K562 (cell line): ENCODE measurements around the gene DNAJC13. TPM values are rescaled to one million over a fixed set of nuclear protein-coding genes. Genes with fewer than 3 reads are reported as not detected.

ENCODE experiments used
- ATAC-seq: fragments of 200-7000 bp; cut with Tn5 transposase; 3 replicates; pipeline ENCODE4 v1.9.1; 2020; ENCODE audit warnings: moderate library complexity
- BruUV-seq: library from RNA; stranded (reverse); fragments of 400-500 nt; replicated peaks from 2 replicates; lab custom pipeline; 2021; lab: Mats Ljungman, UMichigan
- CTCF ChIA-PET: fragments of 300-600 bp; formaldehyde crosslinking; extraction: SDS; loops from one replicate; lab custom pipeline; 2021; ENCODE audit warnings: low intra/inter-chr PET ratio; lab: Yijun Ruan, JAX
- POLR2A ChIA-PET: fragments of 300-600, 350-650 bp; sonication (Branson Sonifier 250); formaldehyde crosslinking; extraction: SDS; loops from one replicate; lab custom pipeline; 2021; ENCODE audit warnings: antibody characterized with exemption, inconsistent platforms; lab: Yijun Ruan, JAX
- DNase-seq, 4 experiments: peaks; one replicate each; pipeline versions ENCODE4 v3.0.0 to v3.0.0-alpha.2; 2011 to 2018; ENCODE audit warnings: low spot score in 3 of 4, mixed read lengths in 3 of 4; ENCODE audit errors: extremely low read depth in 1 of 4
- FAIRE-seq: peaks from 2 replicates; lab custom pipeline; 2011; peaks lifted over from hg19 to GRCh38; lab: Jason Lieb, UNC
- H2AFZ ChIP-seq: 2 replicates; pipeline ENCODE4 v1.6.0; 2011; ENCODE audit warnings: low read depth, low read length, control low read depth, inconsistent platforms
- H3K27ac ChIP-seq: fragments of 200-600 bp; 3 replicates; pipeline ENCODE4 v1.8.0; 2011; ENCODE audit warnings: low read depth, mild to moderate bottlenecking, control low read depth, inconsistent platforms, low read length, moderate library complexity, mixed read lengths; ENCODE audit errors: extremely low read depth
- H3K27me3 ChIP-seq, 2 experiments: fragments of 300-600 bp in 1 of 2; 2 replicates in 1 of 2; 3 replicates in 1 of 2; pipeline versions ENCODE4 v1.6.0 to v1.8.0; 2011; ENCODE audit warnings: inconsistent platforms in 2 of 2, low read length in 2 of 2, mild to moderate bottlenecking in 1 of 2, mixed read lengths in 1 of 2, moderate library complexity in 1 of 2; ENCODE audit not compliant: control insufficient read depth in 2 of 2, insufficient read depth in 2 of 2
- H3K36me3 ChIP-seq: fragments of 300-600 bp; 3 replicates; pipeline ENCODE4 v1.8.0; 2011; ENCODE audit warnings: mild to moderate bottlenecking, low read length, inconsistent platforms; ENCODE audit not compliant: control insufficient read depth, insufficient read depth
- H3K4me1 ChIP-seq, 2 experiments: fragments of 200-600 bp in 1 of 2; replicated peaks in 1 of 2; 2 replicates in 1 of 2; 3 replicates in 1 of 2; pipeline versions ENCODE4 v1.5.1 to v1.8.0; 2011; ENCODE audit warnings: inconsistent platforms in 2 of 2, low read length in 2 of 2, mild to moderate bottlenecking in 1 of 2, mixed read lengths in 1 of 2, moderate library complexity in 1 of 2; ENCODE audit not compliant: control insufficient read depth in 2 of 2, insufficient read depth in 2 of 2
- H3K4me2 ChIP-seq: 2 replicates; pipeline ENCODE4 v1.6.1; 2011; ENCODE audit warnings: low read length, control low read depth, inconsistent platforms, mixed read lengths; ENCODE audit not compliant: insufficient read depth
- H3K4me3 ChIP-seq: fragments of 200-600 bp; sonication (generic), shearing (Covaris generic); 2 replicates; pipeline ENCODE4 v1.5.1; 2016; ENCODE audit warnings: control low read depth, inconsistent platforms
- H3K79me2 ChIP-seq: fragments of 200-600 bp; 3 replicates; pipeline ENCODE4 v1.8.0; 2011; ENCODE audit warnings: low read length, inconsistent platforms; ENCODE audit not compliant: control insufficient read depth, insufficient read depth
- H3K9ac ChIP-seq, 2 experiments: 2 replicates each; pipeline versions ENCODE4 v1.6.0 to v1.6.1; 2011; ENCODE audit warnings: low read depth in 2 of 2, low read length in 2 of 2, control low read depth in 1 of 2, inconsistent platforms in 1 of 2, mild to moderate bottlenecking in 1 of 2, mixed read lengths in 1 of 2; ENCODE audit not compliant: insufficient read depth in 1 of 2
- H3K9me1 ChIP-seq: one replicate; pipeline ENCODE4 v1.6.0; 2011; ENCODE audit warnings: inconsistent platforms, mild to moderate bottlenecking, low read length, moderate library complexity; ENCODE audit not compliant: control insufficient read depth, insufficient read depth
- H3K9me3 ChIP-seq: replicated peaks from 2 replicates; pipeline ENCODE4 v1.5.1; 2011; ENCODE audit warnings: low read depth, low read length, inconsistent platforms; ENCODE audit not compliant: control insufficient read depth, insufficient read depth
- H4K20me1 ChIP-seq: replicated peaks from 2 replicates; pipeline ENCODE4 v1.6.1; 2011; ENCODE audit warnings: low read length, inconsistent platforms, mixed read lengths; ENCODE audit not compliant: control insufficient read depth, insufficient read depth
- BMI1 ChIP-seq: fragments of 150-350 bp; IDR thresholded peaks from 2 replicates; pipeline ENCODE4 v1.6.1; 2014; ENCODE audit warnings: low read length
- ETS2 ChIP-seq: IDR thresholded peaks from 2 replicates; pipeline ENCODE4 v1.6.1; 2016; ENCODE audit warnings: borderline replicate concordance, missing genetic modification characterization, mild to moderate bottlenecking, moderate library complexity, missing compliant biosample characterization; ENCODE audit not compliant: poor library complexity, severe bottlenecking
- HNRNPUL1 ChIP-seq: fragments of 200-400 bp; formaldehyde crosslinking; IDR thresholded peaks from 2 replicates; pipeline ENCODE4 v1.6.1; 2017; ENCODE audit warnings: low read length
- MCM2 ChIP-seq: fragments of 450-650 bp; IDR thresholded peaks from 2 replicates; pipeline ENCODE4 v1.6.1; 2017; ENCODE audit warnings: low read depth, mild to moderate bottlenecking
- MCM7 ChIP-seq, 2 experiments: fragments of 450-650 bp; IDR thresholded peaks; 2 replicates each; pipeline ENCODE4 v1.6.1; 2016 to 2018
- NR1H2 ChIP-seq: sonication (generic); formaldehyde crosslinking; IDR thresholded peaks from 2 replicates; pipeline ENCODE4 v1.4.0; 2020; ENCODE audit warnings: mild to moderate bottlenecking, missing genetic modification reagents
- NR2C2 ChIP-seq, 2 experiments: fragments of 200-800 bp in 1 of 2; sonication (Bioruptor generic) in 1 of 2; sonication (generic) in 1 of 2; formaldehyde crosslinking in 1 of 2; IDR thresholded peaks; 2 replicates each; pipeline versions ENCODE4 v1.6.1 to v1.8.0; 2016 to 2022; ENCODE audit warnings: mild to moderate bottlenecking in 1 of 2, missing compliant biosample characterization in 1 of 2, missing genetic modification characterization in 1 of 2, missing genetic modification reagents in 1 of 2
- NUFIP1 ChIP-seq: fragments of 450-650 bp; IDR thresholded peaks from 2 replicates; pipeline ENCODE4 v1.6.1; 2018; ENCODE audit not compliant: partially characterized antibody
- PURB ChIP-seq: sonication (generic); formaldehyde crosslinking; IDR thresholded peaks from 2 replicates; pipeline ENCODE4 v1.9.0; 2021; ENCODE audit warnings: low read depth, mild to moderate bottlenecking, missing genetic modification reagents
- RFX1 ChIP-seq: fragments of 450-650 bp; IDR thresholded peaks from 2 replicates; pipeline ENCODE4 v1.6.1; 2016; ENCODE audit warnings: mild to moderate bottlenecking, moderate library complexity
- TARDBP ChIP-seq: fragments of 450-650 bp; IDR thresholded peaks from 2 replicates; pipeline ENCODE4 v1.6.1; 2016
- ZNF134 ChIP-seq: fragments of 250-450 bp; sonication (Bioruptor Pico); conservative IDR thresholded peaks from 2 replicates; pipeline ENCODE4 v1.4.0; 2020
- ZNF445 ChIP-seq: fragments of 250-450 bp; sonication (Bioruptor Pico); IDR thresholded peaks from 2 replicates; pipeline ENCODE4 v1.4.0; 2020; ENCODE audit warnings: low read depth, mild to moderate bottlenecking, moderate library complexity
- WGBS: fragments of 100-300 bp; shearing (Covaris generic); methylation state at CpG from one replicate; pipeline ENCODE4 v1.1.6; 2016; ENCODE audit warnings: low coverage, mixed read lengths; ENCODE audit not compliant: insufficient coverage; ENCODE audit errors: missing lambda C conversion rate; 5-methylcytosine and 5-hydroxymethylcytosine counted together
- in situ Hi-C: fragments of 300-500 bp; cut with MboI; formaldehyde crosslinking; loops from 4 replicates; pipeline ENCODE4 v1.15.0; 2018; ENCODE audit warnings: inconsistent platforms, mixed read lengths
- intact Hi-C: fragments of 100-400 bp; cut with micrococcal nuclease; formaldehyde crosslinking; loops from 2 replicates; pipeline ENCODE4 v1.14.2; 2022
- polyA plus RNA-seq, 8 experiments: library from polyadenylated mRNA; depleted of rRNA in 4 of 8; stranded (reverse) in 5 of 8; unstranded in 3 of 8; fragments of >200 nt; fragmentation: Nextera tagmentation in 2 of 8; fragmentation: Illumina TruSeq in 1 of 8; extraction: Ambion mirVana in 2 of 8; extraction: Trizol in 1 of 8; gene quantifications; 2 replicates each; pipeline versions ENCODE4 v1.2.1 to v1.2.3, GENCODE V29; 2011 to 2014; ENCODE audit warnings: inconsistent platforms in 1 of 8, missing spikeins in 1 of 8
- total RNA-seq, 7 experiments: library from RNA; depleted of rRNA in 6 of 7; stranded (reverse); fragments of >200 nt in 6 of 7; fragmentation: Illumina TruSeq in 2 of 7; extraction: Trizol in 2 of 7; gene quantifications; 2 replicates each; pipeline versions ENCODE4 v1.2.1 to v1.2.3, GENCODE V29; 2011 to 2021; ENCODE audit warnings: low replicate concordance in 1 of 7
- TF ChIP-seq, protein P1 (sequence below), 2 experiments: fragments of 450-650 bp; IDR thresholded peaks; 2 replicates each; pipeline ENCODE4 v1.6.1; 2016
- TF ChIP-seq, protein P2 (sequence below), 2 experiments: fragments of 200-800 bp in 1 of 2; sonication (Bioruptor generic) in 1 of 2; sonication (generic) in 1 of 2; formaldehyde crosslinking in 1 of 2; IDR thresholded peaks in 1 of 2; conservative IDR thresholded peaks in 1 of 2; 2 replicates each; pipeline versions ENCODE4 v1.5.0 to v1.6.1; 2016 to 2020; ENCODE audit warnings: missing compliant biosample characterization in 1 of 2, missing genetic modification characterization in 1 of 2, missing genetic modification reagents in 1 of 2
- TF ChIP-seq, protein P3 (sequence below): fragments of 250-450 bp; sonication (Bioruptor Pico); IDR thresholded peaks from 2 replicates; pipeline ENCODE4 v1.8.0; 2021; ENCODE audit warnings: borderline replicate concordance, mild to moderate bottlenecking, moderate library complexity; ENCODE audit not compliant: poor library complexity, severe bottlenecking
- TF ChIP-seq, protein P4 (sequence below): fragments of 450-650 bp; conservative IDR thresholded peaks from 2 replicates; pipeline ENCODE4 v1.6.1; 2016; ENCODE audit warnings: missing genetic modification characterization, low read depth, mild to moderate bottlenecking, missing compliant biosample characterization, moderate library complexity

DNAJC13 gene
- total and polyA plus RNA-seq, 9 of the 15 experiments (the other 6 are each of a cell fraction or from before 2014, with no cell fraction given), result 2.9 to 17.1 (median 10.2) TPM

DNA sequence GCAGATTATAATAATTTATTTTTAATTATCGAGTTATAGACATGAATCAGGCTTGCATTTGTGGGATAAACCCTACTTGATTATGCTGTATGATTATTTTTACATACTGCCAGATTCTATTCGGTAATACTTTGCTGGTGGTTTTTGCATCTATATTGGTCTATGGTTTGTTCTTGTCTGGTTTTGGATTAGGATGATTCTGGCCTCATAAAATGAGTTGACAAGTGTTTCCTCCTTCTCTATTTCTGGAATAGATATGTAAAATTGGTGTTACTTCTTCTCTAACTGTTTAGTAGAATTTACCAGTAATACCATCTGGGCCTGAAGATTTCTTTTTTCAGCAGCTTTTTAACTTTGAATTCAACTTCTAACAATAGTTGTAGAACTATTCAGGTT lies 146.8 kb downstream of the DNAJC13 start:
- 19% methylated on average over 2 of the region's 2 CpGs for WGBS
- BruUV-seq, result no TSS peak
- no peak overlapping the region for H3K4me2 ChIP-seq

DNA sequence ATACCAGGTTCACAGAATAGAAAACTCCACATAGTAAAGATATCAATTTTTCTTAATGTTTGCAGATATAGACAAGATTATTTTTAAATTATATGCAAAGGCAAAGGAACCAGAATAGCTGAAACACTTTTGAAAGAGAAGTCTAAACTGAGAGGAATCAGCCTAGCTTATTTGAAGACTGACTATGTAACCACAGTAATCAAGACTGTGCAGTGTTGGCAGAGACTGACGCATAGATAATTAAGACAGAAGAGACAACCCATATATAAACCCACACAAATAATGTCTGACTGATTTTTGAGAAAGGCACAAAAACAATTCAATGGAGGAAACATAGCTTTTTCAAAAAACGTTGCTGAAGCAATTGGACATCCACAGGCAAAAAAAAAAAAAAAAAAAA lies 151.1 kb downstream of the DNAJC13 start:
- no peak overlapping the region for H3K27ac ChIP-seq
- TF ChIP-seq NUFIP1 (no peak), ZNF445 (CRISPR knock-in tag) (no peak), PURB (CRISPR knock-in tag) (no peak), MCM7 (IDR thresholded peaks at IDR 0.05) (no peak)
- TF ChIP-seq, protein P1, sequence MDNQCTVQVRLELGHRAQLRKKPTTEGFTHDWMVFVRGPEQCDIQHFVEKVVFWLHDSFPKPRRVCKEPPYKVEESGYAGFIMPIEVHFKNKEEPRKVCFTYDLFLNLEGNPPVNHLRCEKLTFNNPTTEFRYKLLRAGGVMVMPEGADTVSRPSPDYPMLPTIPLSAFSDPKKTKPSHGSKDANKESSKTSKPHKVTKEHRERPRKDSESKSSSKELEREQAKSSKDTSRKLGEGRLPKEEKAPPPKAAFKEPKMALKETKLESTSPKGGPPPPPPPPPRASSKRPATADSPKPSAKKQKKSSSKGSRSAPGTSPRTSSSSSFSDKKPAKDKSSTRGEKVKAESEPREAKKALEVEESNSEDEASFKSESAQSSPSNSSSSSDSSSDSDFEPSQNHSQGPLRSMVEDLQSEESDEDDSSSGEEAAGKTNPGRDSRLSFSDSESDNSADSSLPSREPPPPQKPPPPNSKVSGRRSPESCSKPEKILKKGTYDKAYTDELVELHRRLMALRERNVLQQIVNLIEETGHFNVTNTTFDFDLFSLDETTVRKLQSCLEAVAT (IDR thresholded peaks at IDR 0.05), result no peak
- TF ChIP-seq, protein P2, sequence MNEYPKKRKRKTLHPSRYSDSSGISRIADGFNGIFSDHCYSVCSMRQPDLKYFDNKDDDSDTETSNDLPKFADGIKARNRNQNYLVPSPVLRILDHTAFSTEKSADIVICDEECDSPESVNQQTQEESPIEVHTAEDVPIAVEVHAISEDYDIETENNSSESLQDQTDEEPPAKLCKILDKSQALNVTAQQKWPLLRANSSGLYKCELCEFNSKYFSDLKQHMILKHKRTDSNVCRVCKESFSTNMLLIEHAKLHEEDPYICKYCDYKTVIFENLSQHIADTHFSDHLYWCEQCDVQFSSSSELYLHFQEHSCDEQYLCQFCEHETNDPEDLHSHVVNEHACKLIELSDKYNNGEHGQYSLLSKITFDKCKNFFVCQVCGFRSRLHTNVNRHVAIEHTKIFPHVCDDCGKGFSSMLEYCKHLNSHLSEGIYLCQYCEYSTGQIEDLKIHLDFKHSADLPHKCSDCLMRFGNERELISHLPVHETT (CRISPR knock-in tag; conservative IDR thresholded peaks at IDR 0.05 in 1 of 2, IDR thresholded peaks at IDR 0.05 in 1 of 2), result no peak
- TF ChIP-seq, protein P3, sequence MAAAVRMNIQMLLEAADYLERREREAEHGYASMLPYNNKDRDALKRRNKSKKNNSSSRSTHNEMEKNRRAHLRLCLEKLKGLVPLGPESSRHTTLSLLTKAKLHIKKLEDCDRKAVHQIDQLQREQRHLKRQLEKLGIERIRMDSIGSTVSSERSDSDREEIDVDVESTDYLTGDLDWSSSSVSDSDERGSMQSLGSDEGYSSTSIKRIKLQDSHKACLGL (CRISPR knock-in tag), result no peak
- no peaks in the 10 kb centered on the region for H4K20me1 ChIP-seq
- ChIA-PET CTCF (no interaction called here), POLR2A (no interaction called here)
- H3K4me1 ChIP-seq, result no peaks in the 10 kb centered on the region
- no peaks in the 10 kb centered on the region for H3K9me1 ChIP-seq
- no peak overlapping the region for H3K4me2 ChIP-seq
- DNase-seq (no peak), FAIRE-seq (no peak), ATAC-seq (no peak)
- H3K9ac ChIP-seq, result no peak overlapping the region
- no peaks in the 10 kb centered on the region for H3K27me3 ChIP-seq
- intact Hi-C loops, result no loop called here
- 40% methylated on average over 2 of the region's 2 CpGs for WGBS
- BruUV-seq, result no TSS peak
- no peaks in the 10 kb centered on the region for H3K36me3 ChIP-seq
- H3K79me2 ChIP-seq, result no peaks in the 10 kb centered on the region
- no peak overlapping the region for H3K4me3 ChIP-seq
- in situ Hi-C loops, result no loop called here
- H3K9me3 ChIP-seq, result no peaks in the 10 kb centered on the region
- no peak overlapping the region for H2AFZ ChIP-seq

More for the DNA sequence above, 146.8 kb downstream of the DNAJC13 start:
- Histone ChIP-seq H3K79me2 (no peaks in the 10 kb centered on the region), H3K9ac (no peak overlapping the region), H3K4me1 (no peaks in the 10 kb centered on the region; a peak in 1 of 5 replicates), H3K36me3 (no peaks in the 10 kb centered on the region), H3K4me3 (no peak overlapping the region), H3K9me1 (no peaks in the 10 kb centered on the region), H3K27ac (no peak overlapping the region), H3K27me3 (no peaks in the 10 kb centered on the region), H4K20me1 (no peaks in the 10 kb centered on the region), H3K9me3 (no peaks in the 10 kb centered on the region), H2AFZ (no peak overlapping the region)
- POLR2A ChIA-PET, result interaction anchor here (0.7 kb wide), 1 partner anchor 60 kb away, joined by 3 read pairs; no protein-coding TSS in a partner anchor
- ATAC-seq (no peak), FAIRE-seq (no peak), DNase-seq (no peak)
- CTCF ChIA-PET, result no interaction called here
- TF ChIP-seq ETS2 (no peak), NR1H2 (CRISPR knock-in tag) (no peak), ZNF134 (CRISPR knock-in tag) (no peak), HNRNPUL1 (no peak), TARDBP (no peak), RFX1 (no peak), NR2C2 (CRISPR knock-in tag; IDR thresholded peaks at IDR 0.05) (no peak), NR2C2 (tag; IDR thresholded peaks at IDR 0.05) (no peak), MCM2 (no peak), BMI1 (no peak)
- TF ChIP-seq, protein P4, sequence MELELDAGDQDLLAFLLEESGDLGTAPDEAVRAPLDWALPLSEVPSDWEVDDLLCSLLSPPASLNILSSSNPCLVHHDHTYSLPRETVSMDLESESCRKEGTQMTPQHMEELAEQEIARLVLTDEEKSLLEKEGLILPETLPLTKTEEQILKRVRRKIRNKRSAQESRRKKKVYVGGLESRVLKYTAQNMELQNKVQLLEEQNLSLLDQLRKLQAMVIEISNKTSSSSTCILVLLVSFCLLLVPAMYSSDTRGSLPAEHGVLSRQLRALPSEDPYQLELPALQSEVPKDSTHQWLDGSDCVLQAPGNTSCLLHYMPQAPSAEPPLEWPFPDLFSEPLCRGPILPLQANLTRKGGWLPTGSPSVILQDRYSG, result no peak
- intact Hi-C loops (no loop called here), in situ Hi-C loops (no loop called here)
